Adrenal gland (tissue), 5 donors: Measurements from ENCODE around the gene ALPK3.

Source experiments
- CTCF ChIP-seq, 6 experiments: fragments of 450-650 bp in 4 of 6; fragments of 200-600 bp in 2 of 6; sonication (generic) in 1 of 6; IDR thresholded peaks; 1 replicate in 5 of 6; 2 replicates in 1 of 6; pipeline versions ENCODE4 v1.5.1 to v1.8.0; 2016 to 2021; ENCODE audit warnings: antibody characterized with exemption in 6 of 6, mild to moderate bottlenecking in 2 of 6, moderate library complexity in 1 of 6
- POLR2A ChIP-seq, 2 donors: fragments of 450-650 bp; IDR thresholded peaks; one replicate each; pipeline ENCODE4 v1.6.1; 2017; ENCODE audit warnings: antibody characterized with exemption in 2 of 2, mild to moderate bottlenecking in 2 of 2, moderate library complexity in 1 of 2
- donor health status: DM: no; HTN: no; CAD: no.

DNA sequence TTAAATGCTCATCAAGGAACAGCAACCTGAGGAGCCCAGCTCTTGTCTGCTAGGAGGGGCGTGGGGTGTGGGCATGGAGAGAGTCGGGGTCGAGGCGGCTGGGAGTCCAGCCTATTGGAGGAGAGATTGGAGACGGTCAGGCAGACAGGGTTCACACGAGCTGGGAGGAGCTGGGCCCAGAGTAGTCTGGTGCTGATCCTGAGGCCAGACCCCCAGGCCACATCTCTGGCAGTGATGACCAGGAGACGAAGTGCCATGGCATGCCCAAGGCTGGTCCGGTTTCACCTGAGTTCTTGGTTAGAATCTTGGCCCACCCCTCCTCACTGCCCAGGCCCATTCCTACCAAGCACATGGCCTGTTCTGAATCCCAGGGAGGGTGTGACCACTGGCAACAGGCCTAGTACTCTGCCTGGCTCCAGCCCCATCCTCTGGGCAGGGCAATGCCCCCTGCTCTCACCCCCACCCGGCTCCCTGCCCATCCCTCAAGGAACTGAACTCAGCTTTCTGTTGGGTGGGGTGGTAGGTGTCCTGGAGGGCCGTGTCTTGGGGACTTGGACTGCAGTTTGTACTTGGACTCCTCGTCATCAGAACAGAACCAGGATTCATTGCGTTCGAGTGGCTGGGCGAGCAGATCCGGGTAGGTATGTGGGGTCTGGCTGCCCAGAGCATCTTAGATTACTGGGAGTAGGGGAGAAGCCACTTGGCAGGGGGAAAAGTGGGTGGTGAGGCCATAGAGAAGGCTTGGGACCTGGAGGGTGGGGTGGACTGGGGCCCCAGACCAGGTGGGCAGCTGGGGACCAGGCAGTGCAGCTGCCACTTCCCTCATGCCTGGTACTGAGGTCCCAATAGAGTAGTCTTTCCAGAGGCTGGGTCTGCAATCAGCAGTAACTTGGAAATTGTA is 88.1 kb downstream of the ALPK3 start:
- TF ChIP-seq CTCF (IDR thresholded peaks at IDR 0.05) (no peak), POLR2A (IDR thresholded peaks at IDR 0.05) (no peak)
